GM12801 (cell line): ENCODE measurements around the gene MPST.

ENCODE experiments used
- CTCF ChIP-seq: IDR thresholded peaks from one replicate; pipeline ENCODE4 v1.5.1; 2011; ENCODE audit warnings: control low read depth; ENCODE audit not compliant: insufficient read length; ENCODE audit errors: extremely low read depth

Gene MPST

GRCh38 chr22:37057226-37057625, 37.7 kb downstream of the MPST start:
- no peak for TF ChIP-seq CTCF

- TF ChIP-seq CTCF, result no peak
These were observed 38.4 kb downstream of the MPST start for GRCh38 chr22:37057796-37058510.

- TF ChIP-seq CTCF, result no peak
These were observed 39.6 kb downstream of the MPST start for GRCh38 chr22:37058917-37059701.

GRCh38 chr22:37059876-37060449, 40.4 kb downstream of the MPST start:
- no peak for TF ChIP-seq CTCF

- TF ChIP-seq CTCF, result no peak
These were observed 41.5 kb downstream of the MPST start for GRCh38 chr22:37060801-37061610.

- TF ChIP-seq CTCF, result no peak
These were observed 42.3 kb downstream of the MPST start for GRCh38 chr22:37061611-37062375.
